ENCODE data around the gene MLST8. TPM values are rescaled to one million over a fixed set of nuclear protein-coding genes. Genes with fewer than 3 reads are reported as not detected.

MLST8 gene
- total and polyA plus RNA-seq, 4 experiments from 2014 or later = 27.4 to 34.7 (median 29.6) TPM

DNA sequence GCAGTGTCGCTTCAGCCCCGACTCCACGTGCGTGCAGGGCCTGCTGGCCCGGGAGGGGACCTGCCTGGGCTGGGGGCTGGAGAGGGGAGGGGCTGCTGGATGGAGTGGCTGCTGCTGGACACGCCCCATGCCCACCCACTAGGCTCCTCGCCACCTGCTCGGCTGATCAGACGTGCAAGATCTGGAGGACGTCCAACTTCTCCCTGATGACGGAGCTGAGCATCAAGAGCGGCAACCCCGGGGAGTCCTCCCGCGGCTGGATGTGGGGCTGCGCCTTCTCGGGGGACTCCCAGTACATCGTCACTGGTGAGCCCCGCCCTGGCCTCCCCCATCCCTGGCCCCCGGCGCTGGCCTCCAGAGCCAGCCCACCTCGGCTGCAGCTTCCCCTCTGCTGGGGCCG lies 3.1 kb downstream of the MLST8 start:
- Histone ChIP-seq H3K4me1 (ENCODE audit: insufficient read depth, low read length) (peaks cover 40% of the 10 kb centered on the region), H3K27ac (ENCODE audit: low read depth, low read length) (no peak overlapping the region), H3K27me3 (ENCODE audit: insufficient read depth, low read length) (no peaks in the 10 kb centered on the region), H3K9me3 (ENCODE audit: control insufficient read depth in 1 of 2, low read length in 2 of 2) (no peaks in the 10 kb centered on the region), H3K36me3 (ENCODE audit: insufficient read depth, low read length) (peaks cover 19% of the 10 kb centered on the region), H3K4me3 (ENCODE audit: low read length in 2 of 2) (no peak overlapping the region)
- Mint-ChIP-seq H3K27ac (no peak overlapping the region), H3K27me3 (no peaks in the 10 kb centered on the region), H3K4me1 (peaks cover 15 to 46% (median 29%) of the 10 kb centered on the region in 4 donors), H3K9me3 (no peaks in the 10 kb centered on the region), H3K4me3 (no peak overlapping the region), H3K36me3 (peaks cover 6 to 25% of the 10 kb centered on the region in 2 donors)
- DNase-seq = peak in 1 of 5 donors; percentile 31
- ChIA-PET CTCF (ENCODE audit: partially characterized antibody) (no interaction called here), POLR2A (ENCODE audit: partially characterized antibody) (interaction anchor here (0.7 to 1.7 kb wide), 3 partner anchors 44 to 324 kb away, joined by 3 to 4 read pairs (median 4); partner anchors contain the start of genes ECI1 and TRAF7)
- intact Hi-C loops (cut with micrococcal nuclease) = loop anchor here (5.0 kb wide), 1 partner anchor 236 kb away; the partner anchor contains the start of gene TBL3

- peaks cover 45% of the 10 kb centered on the region for H3K4me1 ChIP-seq (ENCODE audit: insufficient read depth, low read length)
- CTCF ChIA-PET (ENCODE audit: partially characterized antibody) = no interaction called here
- Mint-ChIP-seq H3K4me3 (no peak overlapping the region), H3K27ac (no peak overlapping the region), H3K27me3 (no peaks in the 10 kb centered on the region), H3K9me3 (no peaks in the 10 kb centered on the region), H3K36me3 (peaks cover 6 to 26% of the 10 kb centered on the region in 2 donors), H3K4me1 (peaks cover 16 to 47% (median 34%) of the 10 kb centered on the region in 4 donors)
- no peak overlapping the region for H3K27ac ChIP-seq (ENCODE audit: low read depth, low read length)
- intact Hi-C loops (cut with micrococcal nuclease) = loop anchor here (5.0 kb wide), 1 partner anchor 236 kb away; the partner anchor contains the start of gene TBL3
- POLR2A ChIA-PET (ENCODE audit: partially characterized antibody) = interaction anchor here (0.7 to 1.7 kb wide), 3 partner anchors 43 to 324 kb away, joined by 3 to 4 read pairs (median 4); partner anchors contain the start of genes ECI1 and TRAF7
- H3K27me3 ChIP-seq (ENCODE audit: insufficient read depth, low read length) = no peaks in the 10 kb centered on the region
- no peak overlapping the region for H3K4me3 ChIP-seq (ENCODE audit: low read length in 2 of 2)
- no peaks in the 10 kb centered on the region for H3K9me3 ChIP-seq (ENCODE audit: control insufficient read depth in 1 of 2, low read length in 2 of 2)
- peaks cover 19% of the 10 kb centered on the region for H3K36me3 ChIP-seq (ENCODE audit: insufficient read depth, low read length)
- peak in 1 of 5 donors; percentile 29 for DNase-seq
Measured at GRCh38 chr16:2208772-2209171, 3.5 kb downstream of the MLST8 start.

- peaks cover 6 to 26% of the 10 kb centered on the region in 2 donors for H3K36me3 Mint-ChIP-seq
- CTCF ChIA-PET (ENCODE audit: partially characterized antibody) = no interaction called here
- H3K4me1 Mint-ChIP-seq = peaks cover 16 to 44% (median 32%) of the 10 kb centered on the region in 4 donors
- no peak overlapping the region for H3K4me3 Mint-ChIP-seq
- no peak overlapping the region for H3K4me3 ChIP-seq (ENCODE audit: low read length in 2 of 2)
- POLR2A ChIA-PET (ENCODE audit: partially characterized antibody) = interaction anchor here (1.3 kb wide), 1 partner anchor 13 kb away, joined by 3 read pairs; the partner anchor contains the start of gene E4F1
- no peak overlapping the region for H3K27ac Mint-ChIP-seq
- peaks cover 19% of the 10 kb centered on the region for H3K36me3 ChIP-seq (ENCODE audit: insufficient read depth, low read length)
- H3K4me1 ChIP-seq (ENCODE audit: insufficient read depth, low read length) = peaks cover 45% of the 10 kb centered on the region
- H3K27me3 ChIP-seq (ENCODE audit: insufficient read depth, low read length) = no peaks in the 10 kb centered on the region
- intact Hi-C loops (cut with micrococcal nuclease) = loop anchor here (5.0 kb wide), 1 partner anchor 237 kb away; the partner anchor contains the start of gene TBL3
- no peaks in the 10 kb centered on the region for H3K9me3 Mint-ChIP-seq
- H3K27me3 Mint-ChIP-seq = no peaks in the 10 kb centered on the region
- no peaks in the 10 kb centered on the region for H3K9me3 ChIP-seq (ENCODE audit: control insufficient read depth in 1 of 2, low read length in 2 of 2)
- H3K27ac ChIP-seq (ENCODE audit: low read depth, low read length) = no peak overlapping the region
- peak in 1 of 5 donors; percentile 28 for DNase-seq
Measured at GRCh38 chr16:2209258-2210008, 4.2 kb downstream of the MLST8 start.

DNA sequence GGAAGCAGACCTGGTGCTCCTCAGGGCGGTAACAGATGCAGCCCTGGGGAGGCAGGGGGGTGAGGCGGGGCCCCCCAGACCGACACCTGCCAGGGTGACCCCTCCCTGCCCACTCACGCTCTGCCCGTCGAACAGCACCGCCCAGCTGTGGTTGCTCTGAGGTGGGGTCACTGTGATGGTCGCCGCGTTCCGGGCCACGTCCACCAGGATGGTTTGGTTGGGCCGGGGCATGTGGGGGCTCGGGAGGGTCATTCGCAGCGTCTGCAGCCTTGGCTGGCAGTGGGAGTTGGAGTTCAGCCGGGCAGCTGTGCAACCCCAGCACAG lies 4.7 kb downstream of the MLST8 start:
- Mint-ChIP-seq H3K36me3 (peaks cover 6 to 24% of the 10 kb centered on the region in 2 donors), H3K4me1 (peaks cover 14 to 40% (median 28%) of the 10 kb centered on the region in 4 donors), H3K9me3 (no peaks in the 10 kb centered on the region), H3K27me3 (no peaks in the 10 kb centered on the region), H3K4me3 (no peak overlapping the region), H3K27ac (no peak overlapping the region)
- Histone ChIP-seq H3K9me3 (ENCODE audit: control insufficient read depth in 1 of 2, low read length in 2 of 2) (no peaks in the 10 kb centered on the region), H3K27ac (ENCODE audit: low read depth, low read length) (no peak overlapping the region), H3K4me3 (ENCODE audit: low read length in 2 of 2) (no peak overlapping the region), H3K27me3 (ENCODE audit: insufficient read depth, low read length) (no peaks in the 10 kb centered on the region), H3K4me1 (ENCODE audit: insufficient read depth, low read length) (peaks cover 40% of the 10 kb centered on the region), H3K36me3 (ENCODE audit: insufficient read depth, low read length) (peaks cover 19% of the 10 kb centered on the region)
- ChIA-PET POLR2A (ENCODE audit: partially characterized antibody) (interaction anchor here (1.2 to 1.3 kb wide), 2 partner anchors 13 to 323 kb away, joined by 3 read pairs; partner anchors contain the start of gene E4F1), CTCF (ENCODE audit: partially characterized antibody) (no interaction called here)
- DNase-seq = no peak
- intact Hi-C loops (cut with micrococcal nuclease) = no loop called here

GRCh38 chr16:2210386-2211365 lies 5.4 kb downstream of the MLST8 start, which contains the start of gene BRICD5:
BRICD5 (minus strand) TSS chr16:2210863; CDS start chr16:2210833, 30 bp downstream.
- peaks cover 15 to 44% (median 29%) of the 10 kb centered on the region in 4 donors for H3K4me1 Mint-ChIP-seq
- DNase-seq = peak in 1 of 5 donors; percentile 38
- H3K9me3 Mint-ChIP-seq = no peaks in the 10 kb centered on the region
- no peak within 1 kb of the TSS for H3K27ac ChIP-seq (ENCODE audit: low read depth, low read length)
- ChIA-PET POLR2A (ENCODE audit: partially characterized antibody) (interaction anchor here (1.2 to 1.3 kb wide), 2 partner anchors 12 to 322 kb away, joined by 3 read pairs; partner anchors contain the start of gene E4F1), CTCF (ENCODE audit: partially characterized antibody) (no interaction called here)
- intact Hi-C loops (cut with micrococcal nuclease) = no loop called here
- H3K27ac Mint-ChIP-seq = peak within 1 kb of the TSS in 3 of 7 donors; percentile 10 to 67 (median 46)
- H3K4me3 ChIP-seq (ENCODE audit: low read length in 2 of 2) = no peak within 1 kb of the TSS
- H3K9me3 ChIP-seq (ENCODE audit: control insufficient read depth in 1 of 2, low read length in 2 of 2) = no peaks in the 10 kb centered on the region
- peaks cover 6 to 24% of the 10 kb centered on the region in 2 donors for H3K36me3 Mint-ChIP-seq
- peaks cover 40% of the 10 kb centered on the region for H3K4me1 ChIP-seq (ENCODE audit: insufficient read depth, low read length)
- no peaks in the 10 kb centered on the region for H3K27me3 ChIP-seq (ENCODE audit: insufficient read depth, low read length)
- H3K27me3 Mint-ChIP-seq = no peaks in the 10 kb centered on the region
- H3K4me3 Mint-ChIP-seq = no peak within 1 kb of the TSS
- H3K36me3 ChIP-seq (ENCODE audit: insufficient read depth, low read length) = peaks cover 19% of the 10 kb centered on the region

GRCh38 chr16:2211923-2212347 lies 6.7 kb downstream of the MLST8 start:
- H3K4me1 ChIP-seq (ENCODE audit: insufficient read depth, low read length) = peaks cover 27% of the 10 kb centered on the region
- no peak for DNase-seq
- ChIA-PET CTCF (ENCODE audit: partially characterized antibody) (no interaction called here), POLR2A (ENCODE audit: partially characterized antibody) (interaction anchor here (0.7 to 1.0 kb wide), 2 partner anchors 240 to 325 kb away, joined by 3 to 4 read pairs; partner anchors contain the start of genes PDPK1 and TBL3)
- H3K27me3 Mint-ChIP-seq = no peaks in the 10 kb centered on the region
- H3K27ac Mint-ChIP-seq = peak overlapping the region in 2 of 7 donors; percentile 10 to 67
- H3K36me3 Mint-ChIP-seq = peaks cover 6 to 22% of the 10 kb centered on the region in 2 donors
- H3K27ac ChIP-seq (ENCODE audit: low read depth, low read length) = no peak overlapping the region
- peaks cover 12 to 36% (median 23%) of the 10 kb centered on the region in 4 donors for H3K4me1 Mint-ChIP-seq
- peak overlapping the region in 3 of 8 donors; percentile 48 to 63 (median 57) for H3K4me3 Mint-ChIP-seq
- H3K9me3 ChIP-seq (ENCODE audit: control insufficient read depth in 1 of 2, low read length in 2 of 2) = no peaks in the 10 kb centered on the region
- no peaks in the 10 kb centered on the region for H3K27me3 ChIP-seq (ENCODE audit: insufficient read depth, low read length)
- intact Hi-C loops (cut with micrococcal nuclease) = no loop called here
- H3K36me3 ChIP-seq (ENCODE audit: insufficient read depth, low read length) = peaks cover 19% of the 10 kb centered on the region
- H3K9me3 Mint-ChIP-seq = no peaks in the 10 kb centered on the region
- no peak overlapping the region for H3K4me3 ChIP-seq (ENCODE audit: low read length in 2 of 2)
